HCT116 (cell line): Measurements from ENCODE around the gene TEKT3.

Experiments
- CTCF ChIP-seq, 3 experiments: fragments of 200-600 bp in 1 of 3; sonication (generic) in 1 of 3; IDR thresholded peaks in 2 of 3; conservative IDR thresholded peaks in 1 of 3; 2 replicates each; pipeline ENCODE4 v1.5.1; 2012 to 2017; ENCODE audit warnings: low read depth in 2 of 3, low read length in 2 of 3, antibody characterized with exemption in 1 of 3, borderline replicate concordance in 1 of 3, control low read depth in 1 of 3, mild to moderate bottlenecking in 1 of 3, mixed read lengths in 1 of 3, mixed run types in 1 of 3, moderate library complexity in 1 of 3; ENCODE audit not compliant: insufficient read depth in 1 of 3
- POLR2A ChIP-seq: IDR thresholded peaks from 2 replicates; pipeline ENCODE4 v1.7.0; 2011; ENCODE audit warnings: borderline replicate concordance; ENCODE audit not compliant: insufficient read depth, insufficient read length; ENCODE audit errors: extremely low read depth
- RAD21 ChIP-seq: IDR thresholded peaks from 2 replicates; pipeline ENCODE4 v1.6.1; 2012; ENCODE audit warnings: low read depth, mild to moderate bottlenecking
- SP1 ChIP-seq: IDR thresholded peaks from 2 replicates; pipeline ENCODE4 v1.6.1; 2012; ENCODE audit warnings: low read depth
- SRF ChIP-seq: IDR thresholded peaks from 2 replicates; pipeline ENCODE4 v1.6.1; 2012; ENCODE audit warnings: low read depth

- TF ChIP-seq POLR2A (no peak), CTCF (IDR thresholded peaks at IDR 0.05 in 2 of 3, conservative IDR thresholded peaks at IDR 0.05 in 1 of 3; ENCODE audit: borderline replicate concordance in 1 of 3, insufficient read depth in 1 of 3, low read depth in 2 of 3, low read length in 2 of 3) (no peak), SP1 (no peak), SRF (no peak), RAD21 (no peak)
These were observed 35.8 kb upstream of the TEKT3 start for GRCh38 chr17:15377200-15377599.
